NB4 (cell line): ENCODE data around the gene ZNF791.

ENCODE experiments used
- MYC ChIP-seq: IDR thresholded peaks from 2 replicates; pipeline ENCODE4 v1.6.1; 2011; ENCODE audit warnings: low read depth, low read length
- POLR2A ChIP-seq: IDR thresholded peaks from 2 replicates; pipeline ENCODE4 v1.6.1; 2011; ENCODE audit warnings: mild to moderate bottlenecking; ENCODE audit not compliant: insufficient read length; ENCODE audit errors: extremely low read depth
- TF ChIP-seq, protein P1 (sequence below): IDR thresholded peaks from one replicate; pipeline ENCODE4 v1.5.1; 2012; ENCODE audit warnings: low read depth, low read length
- TF ChIP-seq, protein P2 (sequence below): IDR thresholded peaks from 2 replicates; pipeline ENCODE4 v1.6.1; 2011; ENCODE audit warnings: low read depth, low read length

DNA sequence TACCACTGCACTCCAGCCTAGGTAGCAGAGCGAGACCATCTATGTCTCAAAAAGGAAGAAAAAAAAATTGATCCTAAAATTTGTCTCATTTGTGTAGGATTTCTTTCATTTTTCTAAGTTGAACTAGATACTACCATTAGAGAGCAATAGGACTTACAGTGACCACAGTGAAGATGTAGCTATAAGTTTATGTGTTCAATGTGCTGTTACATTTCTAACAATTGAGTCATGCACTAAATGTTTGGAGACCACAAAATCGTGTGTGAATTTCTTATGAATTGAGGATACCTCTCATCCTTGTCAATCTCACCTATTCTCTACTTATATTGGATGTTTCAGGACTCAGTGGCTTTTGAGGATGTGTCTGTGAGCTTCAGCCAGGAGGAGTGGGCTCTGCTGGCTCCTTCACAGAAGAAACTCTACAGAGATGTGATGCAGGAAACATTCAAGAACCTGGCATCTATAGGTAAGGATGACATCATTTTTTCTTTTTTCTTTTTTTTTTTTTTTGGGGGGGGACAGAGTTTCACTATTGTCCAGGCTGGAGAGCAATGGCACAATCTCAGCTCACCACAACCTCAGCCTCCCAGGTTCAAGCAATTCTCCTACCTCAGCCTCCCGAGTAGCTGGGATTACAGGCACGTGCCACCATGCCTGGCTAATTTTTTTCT, 12.8 kb downstream of the ZNF791 start:
- TF ChIP-seq, protein P1, sequence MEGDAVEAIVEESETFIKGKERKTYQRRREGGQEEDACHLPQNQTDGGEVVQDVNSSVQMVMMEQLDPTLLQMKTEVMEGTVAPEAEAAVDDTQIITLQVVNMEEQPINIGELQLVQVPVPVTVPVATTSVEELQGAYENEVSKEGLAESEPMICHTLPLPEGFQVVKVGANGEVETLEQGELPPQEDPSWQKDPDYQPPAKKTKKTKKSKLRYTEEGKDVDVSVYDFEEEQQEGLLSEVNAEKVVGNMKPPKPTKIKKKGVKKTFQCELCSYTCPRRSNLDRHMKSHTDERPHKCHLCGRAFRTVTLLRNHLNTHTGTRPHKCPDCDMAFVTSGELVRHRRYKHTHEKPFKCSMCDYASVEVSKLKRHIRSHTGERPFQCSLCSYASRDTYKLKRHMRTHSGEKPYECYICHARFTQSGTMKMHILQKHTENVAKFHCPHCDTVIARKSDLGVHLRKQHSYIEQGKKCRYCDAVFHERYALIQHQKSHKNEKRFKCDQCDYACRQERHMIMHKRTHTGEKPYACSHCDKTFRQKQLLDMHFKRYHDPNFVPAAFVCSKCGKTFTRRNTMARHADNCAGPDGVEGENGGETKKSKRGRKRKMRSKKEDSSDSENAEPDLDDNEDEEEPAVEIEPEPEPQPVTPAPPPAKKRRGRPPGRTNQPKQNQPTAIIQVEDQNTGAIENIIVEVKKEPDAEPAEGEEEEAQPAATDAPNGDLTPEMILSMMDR = no peak
- TF ChIP-seq, protein P2, sequence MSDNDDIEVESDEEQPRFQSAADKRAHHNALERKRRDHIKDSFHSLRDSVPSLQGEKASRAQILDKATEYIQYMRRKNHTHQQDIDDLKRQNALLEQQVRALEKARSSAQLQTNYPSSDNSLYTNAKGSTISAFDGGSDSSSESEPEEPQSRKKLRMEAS = no peak
- TF ChIP-seq POLR2A (no peak), MYC (no peak)
